GM13976 (cell line): Measurements from ENCODE around the gene CDYL.

Experiments
- DNase-seq: peaks from one replicate; pipeline ENCODE4 v3.0.0; 2012; ENCODE audit warnings: low spot score
- CTCF ChIP-seq: IDR thresholded peaks from 2 replicates; pipeline ENCODE4 v1.5.1; 2012; ENCODE audit warnings: borderline replicate concordance, mild to moderate bottlenecking; ENCODE audit not compliant: insufficient read depth; ENCODE audit errors: extremely low read depth, missing control alignments, control extremely low read depth
- in situ Hi-C: fragments of 300-500 bp; cut with MboI; formaldehyde crosslinking; loops from one replicate; pipeline ENCODE4 v1.12.0; 2022; ENCODE audit warnings: low sequenced_read_pairs, mixed read lengths, inconsistent platforms; ENCODE audit not compliant: unreplicated experiment

The CDYL gene

GRCh38 chr6:4772750-4773149 lies 3.5 kb upstream of the CDYL start:
- no peak for DNase-seq
- no peak for TF ChIP-seq CTCF
- in situ Hi-C loops = no loop called here

- in situ Hi-C loops = no loop called here
- DNase-seq = no peak
- no peak for TF ChIP-seq CTCF
These were observed 3.0 kb upstream of the CDYL start for GRCh38 chr6:4773181-4773580.

GRCh38 chr6:4774296-4774695 lies 1.9 kb upstream of the CDYL start:
- no peak for DNase-seq
- TF ChIP-seq CTCF = no peak
- in situ Hi-C loops = no loop called here

GRCh38 chr6:4774715-4775493 lies 1.3 kb upstream of the CDYL start:
- no peak for TF ChIP-seq CTCF
- in situ Hi-C loops = no loop called here
- peak; percentile 37 for DNase-seq

GRCh38 chr6:4775494-4776130 lies 592 bp upstream of the CDYL start:
- TF ChIP-seq CTCF = peak; percentile 16
- peak; percentile 84 for DNase-seq
- in situ Hi-C loops = no loop called here

GRCh38 chr6:4776493-4777393 lies 539 bp downstream of the CDYL start:
- in situ Hi-C loops = no loop called here
- TF ChIP-seq CTCF = no peak
- peak; percentile 65 for DNase-seq
